ENCODE data around the gene ZNF148.
"Not testable (repeated sequence)": the region's sequence is repeated elsewhere in the genome, so short reads cannot be mapped to it uniquely, and the experiment has no call there.

Gene ZNF148

GRCh38 chr3:125375950-125376679 lies 990 bp upstream of the ZNF148 start:
- DNase-seq, result no peak

- peak; percentile 40 to 47 for DNase-seq
These were observed 577 bp downstream of the ZNF148 start for GRCh38 chr3:125374501-125374995.

GRCh38 chr3:125367403-125368230 lies 7.5 kb downstream of the ZNF148 start:
- no peak for DNase-seq

- no peak for DNase-seq
These were observed 9.0 kb downstream of the ZNF148 start for GRCh38 chr3:125366132-125366531.

GRCh38 chr3:125359700-125360099 lies 15.4 kb downstream of the ZNF148 start:
- DNase-seq, result no peak

- no peak for DNase-seq
These were observed 16.2 kb downstream of the ZNF148 start for GRCh38 chr3:125358923-125359322.

GRCh38 chr3:125357837-125358236 lies 17.3 kb downstream of the ZNF148 start:
- no peak for DNase-seq

GRCh38 chr3:125357032-125357658 lies 18.0 kb downstream of the ZNF148 start:
- DNase-seq, result peak; percentile 32 to 67

GRCh38 chr3:125356140-125357026 lies 18.7 kb downstream of the ZNF148 start:
- DNase-seq, result no peak

- DNase-seq, result no peak
These were observed 21.5 kb downstream of the ZNF148 start for GRCh38 chr3:125353659-125354058.

- DNase-seq, result no peak
These were observed 22.0 kb downstream of the ZNF148 start for GRCh38 chr3:125353128-125353527.

- no peak for DNase-seq
These were observed 23.2 kb downstream of the ZNF148 start for GRCh38 chr3:125351814-125352456.

GRCh38 chr3:125351152-125351551 lies 24.0 kb downstream of the ZNF148 start:
- DNase-seq, result no peak

- no peak for DNase-seq
These were observed 24.5 kb downstream of the ZNF148 start for GRCh38 chr3:125350597-125350996.

- no peak for DNase-seq
These were observed 25.5 kb downstream of the ZNF148 start for GRCh38 chr3:125349556-125350165.

- no peak for DNase-seq
These were observed 26.1 kb downstream of the ZNF148 start for GRCh38 chr3:125349055-125349454.

GRCh38 chr3:125343367-125343766 lies 31.8 kb downstream of the ZNF148 start:
- DNase-seq, result not testable (repeated sequence)

GRCh38 chr3:125340121-125340520 lies 35.0 kb downstream of the ZNF148 start:
- DNase-seq, result no peak

- DNase-seq, result no peak
These were observed 37.6 kb downstream of the ZNF148 start for GRCh38 chr3:125337506-125337905.

GRCh38 chr3:125334675-125335560 lies 40.2 kb downstream of the ZNF148 start:
- DNase-seq, result no peak

All from CD4-positive, alpha-beta T cell treated with Interleukin-1 beta for 1 hour (primary cell).